DLD1 (cell line): ENCODE results near the gene OOSP3.
"Not testable (repeated sequence)": the region's sequence is repeated elsewhere in the genome, so short reads cannot be mapped to it uniquely, and the experiment has no call there.

Source experiments
- in situ Hi-C: cut with HindIII; loops from 2 replicates; pipeline ENCODE4 v1.10.0; 2017; ENCODE audit warnings: low sequenced_read_pairs

The OOSP3 gene

GRCh38 chr11:59875856-59876519 lies 2.6 kb upstream of the OOSP3 start:
- in situ Hi-C loops = no loop called here

GRCh38 chr11:59877325-59877724 lies 1.3 kb upstream of the OOSP3 start:
- in situ Hi-C loops = no loop called here

GRCh38 chr11:59877784-59878183 lies 798 bp upstream of the OOSP3 start:
- in situ Hi-C loops = no loop called here

- in situ Hi-C loops = no loop called here
Measured at GRCh38 chr11:59879567-59879966, 985 bp downstream of the OOSP3 start.

GRCh38 chr11:59883597-59883996 lies 5.0 kb downstream of the OOSP3 start:
- in situ Hi-C loops = no loop called here

GRCh38 chr11:59887156-59887555 lies 8.6 kb downstream of the OOSP3 start:
- in situ Hi-C loops = not testable (repeated sequence)

GRCh38 chr11:59891781-59892181 lies 13.2 kb downstream of the OOSP3 start:
- in situ Hi-C loops = no loop called here

- in situ Hi-C loops = no loop called here
Measured at GRCh38 chr11:59894616-59895015, 16.0 kb downstream of the OOSP3 start.

GRCh38 chr11:59898046-59898445 lies 19.5 kb downstream of the OOSP3 start:
- in situ Hi-C loops = no loop called here

GRCh38 chr11:59898650-59899049 lies 20.1 kb downstream of the OOSP3 start:
- in situ Hi-C loops = no loop called here

- in situ Hi-C loops = no loop called here
Measured at GRCh38 chr11:59899532-59899931, 20.9 kb downstream of the OOSP3 start.

- in situ Hi-C loops = no loop called here
Measured at GRCh38 chr11:59900366-59901126, 22.0 kb downstream of the OOSP3 start.

GRCh38 chr11:59901306-59901705 lies 22.7 kb downstream of the OOSP3 start:
- in situ Hi-C loops = no loop called here

GRCh38 chr11:59903569-59903968 lies 25.0 kb downstream of the OOSP3 start:
- in situ Hi-C loops = not testable (repeated sequence)

GRCh38 chr11:59918480-59918879 lies 39.9 kb downstream of the OOSP3 start:
- in situ Hi-C loops = no loop called here

- in situ Hi-C loops = no loop called here
Measured at GRCh38 chr11:59918987-59919589, 40.5 kb downstream of the OOSP3 start.

GRCh38 chr11:59923813-59924212 lies 45.2 kb downstream of the OOSP3 start:
- in situ Hi-C loops = no loop called here

GRCh38 chr11:59931688-59932087 lies 53.1 kb downstream of the OOSP3 start:
- in situ Hi-C loops = no loop called here

- in situ Hi-C loops = no loop called here
Measured at GRCh38 chr11:59938132-59938531, 59.5 kb downstream of the OOSP3 start, which contains the start of gene OOSP1. Gene OOSP1, plus strand, starts transcription at chr11:59938432. Its CDS starts 23 bp downstream, at chr11:59938455.

GRCh38 chr11:59938718-59939117 lies 60.1 kb downstream of the OOSP3 start:
- in situ Hi-C loops = no loop called here

- in situ Hi-C loops = no loop called here
Measured at GRCh38 chr11:59939482-59939881, 60.9 kb downstream of the OOSP3 start.

- in situ Hi-C loops = no loop called here
Measured at GRCh38 chr11:59941091-59941490, 62.5 kb downstream of the OOSP3 start.
